ENCODE measurements around the gene LETM1. TPM values are rescaled to one million over a fixed set of nuclear protein-coding genes. Genes with fewer than 3 reads are reported as not detected.

LETM1 gene
- total and polyA plus RNA-seq, 2 of the 13 experiments (the other 11 are each of a cell fraction or from before 2014, with no cell fraction given): 9.7 to 41.6 TPM

DNA sequence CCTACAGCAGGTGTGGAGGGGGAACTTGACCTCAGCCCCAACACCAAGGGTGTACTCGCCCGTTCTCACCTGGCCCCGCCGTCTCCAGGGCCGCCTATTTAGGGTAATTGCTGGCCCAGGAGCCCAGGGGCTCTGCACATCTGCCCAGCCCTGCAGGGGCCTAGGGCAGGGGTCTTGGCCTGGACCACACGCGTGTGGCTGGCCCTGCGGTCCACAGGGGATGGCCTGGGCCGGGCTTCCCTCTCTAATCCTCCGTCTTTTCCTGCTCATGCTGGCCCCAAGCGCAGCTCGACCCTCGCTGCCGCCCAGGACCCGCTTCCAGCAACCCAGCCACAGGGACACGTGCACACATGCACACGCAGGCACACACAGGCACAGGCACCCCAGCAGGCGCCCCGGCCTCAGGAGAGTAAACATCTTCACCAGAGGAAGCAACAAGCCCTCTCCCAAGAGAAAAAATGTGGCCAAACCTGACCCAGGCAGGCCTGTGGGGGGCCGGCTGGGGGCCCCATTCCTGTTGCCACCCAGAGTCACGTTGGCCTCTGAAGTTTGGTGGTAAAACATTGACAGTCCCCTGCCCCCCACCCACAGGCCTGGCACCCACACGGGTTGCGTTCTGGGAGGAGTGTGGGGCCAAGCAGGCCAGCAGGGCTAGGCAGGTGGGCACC, 87.5 kb downstream of the LETM1 start (continued):
- TF ChIP-seq, protein P1, sequence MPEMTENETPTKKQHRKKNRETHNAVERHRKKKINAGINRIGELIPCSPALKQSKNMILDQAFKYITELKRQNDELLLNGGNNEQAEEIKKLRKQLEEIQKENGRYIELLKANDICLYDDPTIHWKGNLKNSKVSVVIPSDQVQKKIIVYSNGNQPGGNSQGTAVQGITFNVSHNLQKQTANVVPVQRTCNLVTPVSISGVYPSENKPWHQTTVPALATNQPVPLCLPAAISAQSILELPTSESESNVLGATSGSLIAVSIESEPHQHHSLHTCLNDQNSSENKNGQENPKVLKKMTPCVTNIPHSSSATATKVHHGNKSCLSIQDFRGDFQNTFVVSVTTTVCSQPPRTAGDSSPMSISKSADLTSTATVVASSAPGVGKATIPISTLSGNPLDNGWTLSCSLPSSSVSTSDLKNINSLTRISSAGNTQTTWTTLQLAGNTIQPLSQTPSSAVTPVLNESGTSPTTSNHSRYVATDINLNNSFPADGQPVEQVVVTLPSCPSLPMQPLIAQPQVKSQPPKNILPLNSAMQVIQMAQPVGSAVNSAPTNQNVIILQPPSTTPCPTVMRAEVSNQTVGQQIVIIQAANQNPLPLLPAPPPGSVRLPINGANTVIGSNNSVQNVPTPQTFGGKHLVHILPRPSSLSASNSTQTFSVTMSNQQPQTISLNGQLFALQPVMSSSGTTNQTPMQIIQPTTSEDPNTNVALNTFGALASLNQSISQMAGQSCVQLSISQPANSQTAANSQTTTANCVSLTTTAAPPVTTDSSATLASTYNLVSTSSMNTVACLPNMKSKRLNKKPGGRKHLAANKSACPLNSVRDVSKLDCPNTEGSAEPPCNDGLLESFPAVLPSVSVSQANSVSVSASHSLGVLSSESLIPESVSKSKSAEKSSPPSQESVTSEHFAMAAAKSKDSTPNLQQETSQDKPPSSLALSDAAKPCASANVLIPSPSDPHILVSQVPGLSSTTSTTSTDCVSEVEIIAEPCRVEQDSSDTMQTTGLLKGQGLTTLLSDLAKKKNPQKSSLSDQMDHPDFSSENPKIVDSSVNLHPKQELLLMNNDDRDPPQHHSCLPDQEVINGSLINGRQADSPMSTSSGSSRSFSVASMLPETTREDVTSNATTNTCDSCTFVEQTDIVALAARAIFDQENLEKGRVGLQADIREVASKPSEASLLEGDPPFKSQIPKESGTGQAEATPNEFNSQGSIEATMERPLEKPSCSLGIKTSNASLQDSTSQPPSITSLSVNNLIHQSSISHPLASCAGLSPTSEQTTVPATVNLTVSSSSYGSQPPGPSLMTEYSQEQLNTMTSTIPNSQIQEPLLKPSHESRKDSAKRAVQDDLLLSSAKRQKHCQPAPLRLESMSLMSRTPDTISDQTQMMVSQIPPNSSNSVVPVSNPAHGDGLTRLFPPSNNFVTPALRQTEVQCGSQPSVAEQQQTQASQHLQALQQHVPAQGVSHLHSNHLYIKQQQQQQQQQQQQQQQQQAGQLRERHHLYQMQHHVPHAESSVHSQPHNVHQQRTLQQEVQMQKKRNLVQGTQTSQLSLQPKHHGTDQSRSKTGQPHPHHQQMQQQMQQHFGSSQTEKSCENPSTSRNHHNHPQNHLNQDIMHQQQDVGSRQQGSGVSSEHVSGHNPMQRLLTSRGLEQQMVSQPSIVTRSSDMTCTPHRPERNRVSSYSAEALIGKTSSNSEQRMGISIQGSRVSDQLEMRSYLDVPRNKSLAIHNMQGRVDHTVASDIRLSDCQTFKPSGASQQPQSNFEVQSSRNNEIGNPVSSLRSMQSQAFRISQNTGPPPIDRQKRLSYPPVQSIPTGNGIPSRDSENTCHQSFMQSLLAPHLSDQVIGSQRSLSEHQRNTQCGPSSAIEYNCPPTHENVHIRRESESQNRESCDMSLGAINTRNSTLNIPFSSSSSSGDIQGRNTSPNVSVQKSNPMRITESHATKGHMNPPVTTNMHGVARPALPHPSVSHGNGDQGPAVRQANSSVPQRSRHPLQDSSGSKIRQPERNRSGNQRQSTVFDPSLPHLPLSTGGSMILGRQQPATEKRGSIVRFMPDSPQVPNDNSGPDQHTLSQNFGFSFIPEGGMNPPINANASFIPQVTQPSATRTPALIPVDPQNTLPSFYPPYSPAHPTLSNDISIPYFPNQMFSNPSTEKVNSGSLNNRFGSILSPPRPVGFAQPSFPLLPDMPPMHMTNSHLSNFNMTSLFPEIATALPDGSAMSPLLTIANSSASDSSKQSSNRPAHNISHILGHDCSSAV (CRISPR knock-in tag; IDR thresholded peaks at IDR 0.05; ENCODE audit: borderline replicate concordance): no peak
- peak; percentile 51; the same call in 1 of the 2 replicates for TF ChIP-seq ZFY (CRISPR knock-in tag; IDR thresholded peaks at IDR 0.05)
- no peak for TF ChIP-seq MLLT10 (CRISPR knock-in tag; IDR thresholded peaks at IDR 0.05)
- TF ChIP-seq, protein P2, sequence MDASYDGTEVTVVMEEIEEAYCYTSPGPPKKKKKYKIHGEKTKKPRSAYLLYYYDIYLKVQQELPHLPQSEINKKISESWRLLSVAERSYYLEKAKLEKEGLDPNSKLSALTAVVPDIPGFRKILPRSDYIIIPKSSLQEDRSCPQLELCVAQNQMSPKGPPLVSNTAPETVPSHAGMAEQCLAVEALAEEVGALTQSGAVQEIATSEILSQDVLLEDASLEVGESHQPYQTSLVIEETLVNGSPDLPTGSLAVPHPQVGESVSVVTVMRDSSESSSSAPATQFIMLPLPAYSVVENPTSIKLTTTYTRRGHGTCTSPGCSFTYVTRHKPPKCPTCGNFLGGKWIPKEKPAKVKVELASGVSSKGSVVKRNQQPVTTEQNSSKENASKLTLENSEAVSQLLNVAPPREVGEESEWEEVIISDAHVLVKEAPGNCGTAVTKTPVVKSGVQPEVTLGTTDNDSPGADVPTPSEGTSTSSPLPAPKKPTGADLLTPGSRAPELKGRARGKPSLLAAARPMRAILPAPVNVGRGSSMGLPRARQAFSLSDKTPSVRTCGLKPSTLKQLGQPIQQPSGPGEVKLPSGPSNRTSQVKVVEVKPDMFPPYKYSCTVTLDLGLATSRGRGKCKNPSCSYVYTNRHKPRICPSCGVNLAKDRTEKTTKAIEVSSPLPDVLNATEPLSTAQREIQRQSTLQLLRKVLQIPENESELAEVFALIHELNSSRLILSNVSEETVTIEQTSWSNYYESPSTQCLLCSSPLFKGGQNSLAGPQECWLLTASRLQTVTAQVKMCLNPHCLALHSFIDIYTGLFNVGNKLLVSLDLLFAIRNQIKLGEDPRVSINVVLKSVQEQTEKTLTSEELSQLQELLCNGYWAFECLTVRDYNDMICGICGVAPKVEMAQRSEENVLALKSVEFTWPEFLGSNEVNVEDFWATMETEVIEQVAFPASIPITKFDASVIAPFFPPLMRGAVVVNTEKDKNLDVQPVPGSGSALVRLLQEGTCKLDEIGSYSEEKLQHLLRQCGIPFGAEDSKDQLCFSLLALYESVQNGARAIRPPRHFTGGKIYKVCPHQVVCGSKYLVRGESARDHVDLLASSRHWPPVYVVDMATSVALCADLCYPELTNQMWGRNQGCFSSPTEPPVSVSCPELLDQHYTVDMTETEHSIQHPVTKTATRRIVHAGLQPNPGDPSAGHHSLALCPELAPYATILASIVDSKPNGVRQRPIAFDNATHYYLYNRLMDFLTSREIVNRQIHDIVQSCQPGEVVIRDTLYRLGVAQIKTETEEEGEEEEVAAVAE (CRISPR knock-in tag; IDR thresholded peaks at IDR 0.05; ENCODE audit: borderline replicate concordance): no peak
- no peak for TF ChIP-seq XBP1 (CRISPR knock-in tag; IDR thresholded peaks at IDR 0.05)
- TF ChIP-seq ZNF775 (CRISPR knock-in tag; IDR thresholded peaks at IDR 0.05; ENCODE audit: borderline replicate concordance): no peak
- peak; percentile 67 for TF ChIP-seq BHLHE40 (IDR thresholded peaks at IDR 0.05; ENCODE audit: low read length)
- TF ChIP-seq ZNF552 (CRISPR knock-in tag; IDR thresholded peaks at IDR 0.05; ENCODE audit: borderline replicate concordance): no peak
- no peak for TF ChIP-seq ZNF577 (CRISPR knock-in tag; IDR thresholded peaks at IDR 0.05; ENCODE audit: borderline replicate concordance, low read depth)
- TF ChIP-seq, protein P3, sequence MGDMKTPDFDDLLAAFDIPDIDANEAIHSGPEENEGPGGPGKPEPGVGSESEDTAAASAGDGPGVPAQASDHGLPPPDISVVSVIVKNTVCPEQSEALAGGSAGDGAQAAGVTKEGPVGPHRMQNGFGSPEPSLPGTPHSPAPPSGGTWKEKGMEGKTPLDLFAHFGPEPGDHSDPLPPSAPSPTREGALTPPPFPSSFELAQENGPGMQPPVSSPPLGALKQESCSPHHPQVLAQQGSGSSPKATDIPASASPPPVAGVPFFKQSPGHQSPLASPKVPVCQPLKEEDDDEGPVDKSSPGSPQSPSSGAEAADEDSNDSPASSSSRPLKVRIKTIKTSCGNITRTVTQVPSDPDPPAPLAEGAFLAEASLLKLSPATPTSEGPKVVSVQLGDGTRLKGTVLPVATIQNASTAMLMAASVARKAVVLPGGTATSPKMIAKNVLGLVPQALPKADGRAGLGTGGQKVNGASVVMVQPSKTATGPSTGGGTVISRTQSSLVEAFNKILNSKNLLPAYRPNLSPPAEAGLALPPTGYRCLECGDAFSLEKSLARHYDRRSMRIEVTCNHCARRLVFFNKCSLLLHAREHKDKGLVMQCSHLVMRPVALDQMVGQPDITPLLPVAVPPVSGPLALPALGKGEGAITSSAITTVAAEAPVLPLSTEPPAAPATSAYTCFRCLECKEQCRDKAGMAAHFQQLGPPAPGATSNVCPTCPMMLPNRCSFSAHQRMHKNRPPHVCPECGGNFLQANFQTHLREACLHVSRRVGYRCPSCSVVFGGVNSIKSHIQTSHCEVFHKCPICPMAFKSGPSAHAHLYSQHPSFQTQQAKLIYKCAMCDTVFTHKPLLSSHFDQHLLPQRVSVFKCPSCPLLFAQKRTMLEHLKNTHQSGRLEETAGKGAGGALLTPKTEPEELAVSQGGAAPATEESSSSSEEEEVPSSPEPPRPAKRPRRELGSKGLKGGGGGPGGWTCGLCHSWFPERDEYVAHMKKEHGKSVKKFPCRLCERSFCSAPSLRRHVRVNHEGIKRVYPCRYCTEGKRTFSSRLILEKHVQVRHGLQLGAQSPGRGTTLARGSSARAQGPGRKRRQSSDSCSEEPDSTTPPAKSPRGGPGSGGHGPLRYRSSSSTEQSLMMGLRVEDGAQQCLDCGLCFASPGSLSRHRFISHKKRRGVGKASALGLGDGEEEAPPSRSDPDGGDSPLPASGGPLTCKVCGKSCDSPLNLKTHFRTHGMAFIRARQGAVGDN (CRISPR knock-in tag; IDR thresholded peaks at IDR 0.05): peak; percentile 97
- TF ChIP-seq ONECUT2 (CRISPR knock-in tag; IDR thresholded peaks at IDR 0.05): no peak
- TF ChIP-seq HMG20A (CRISPR knock-in tag; IDR thresholded peaks at IDR 0.05; ENCODE audit: borderline replicate concordance): peak; percentile 40; the same call in 1 of the 2 replicates
